ENCODE results near the gene EFCAB13.
"Not testable (repeated sequence)": the region's sequence is repeated elsewhere in the genome, so short reads cannot be mapped to it uniquely, and the experiment has no call there.

EFCAB13 gene

DNA sequence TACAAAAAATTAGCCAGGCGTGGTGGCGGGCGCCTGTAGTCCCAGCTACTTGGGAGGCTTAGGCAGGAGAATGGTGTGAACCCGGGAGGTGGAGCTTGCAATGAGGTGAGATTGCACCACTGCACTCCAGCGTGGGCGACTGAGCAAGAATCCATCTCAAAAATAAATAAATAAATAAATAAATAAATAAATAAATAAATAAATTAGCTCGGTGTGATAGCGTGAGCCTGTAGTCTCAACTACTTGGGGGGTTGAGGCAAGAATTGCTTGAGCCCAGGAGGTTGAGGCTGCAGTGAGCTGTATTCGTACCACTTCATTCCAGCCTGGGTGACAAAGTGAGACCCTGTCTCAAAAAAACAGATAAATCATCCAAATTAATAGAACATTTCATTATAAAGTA, 108.5 kb downstream of the EFCAB13 start:
- not testable (repeated sequence) for DNase-seq

DNA sequence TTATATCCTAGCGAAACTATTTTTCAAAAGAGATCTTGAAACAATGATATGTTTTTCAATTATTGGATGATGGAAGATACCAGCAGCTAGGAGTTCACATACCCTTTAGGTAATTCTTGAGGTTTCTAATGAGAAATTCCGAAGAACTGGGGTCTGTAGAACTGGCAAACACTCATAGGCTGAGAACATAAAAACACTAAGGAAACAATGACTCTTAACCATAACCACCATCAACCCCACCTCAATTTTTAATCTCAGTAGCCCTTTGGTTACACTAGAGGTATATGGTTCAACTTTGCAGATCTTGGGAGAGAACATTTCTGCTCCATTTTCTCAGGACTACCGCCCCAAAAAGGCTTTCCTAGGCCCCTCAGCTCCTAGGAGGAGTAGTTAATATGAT, 141.4 kb downstream of the EFCAB13 start:
- DNase-seq: no peak

DNA sequence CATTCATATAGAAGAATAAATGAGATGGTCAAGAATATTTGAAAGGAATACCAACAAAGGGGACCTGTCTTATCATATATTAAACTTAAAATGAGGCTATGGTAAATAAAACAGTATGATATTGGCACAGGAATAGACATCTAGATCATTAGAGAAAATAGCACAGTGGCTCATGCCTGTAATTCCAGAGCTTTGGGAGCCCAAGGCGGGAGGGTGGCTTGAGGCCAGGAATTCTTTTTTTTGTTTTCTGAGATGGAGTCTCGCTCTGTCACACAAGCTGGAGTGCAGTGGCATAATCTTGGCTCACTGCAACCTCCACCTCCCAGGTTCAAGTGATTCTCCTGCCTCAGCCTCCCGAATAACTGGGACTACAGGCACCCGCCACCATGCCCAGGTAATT, 143.2 kb downstream of the EFCAB13 start:
- DNase-seq: not testable (repeated sequence)

DNA sequence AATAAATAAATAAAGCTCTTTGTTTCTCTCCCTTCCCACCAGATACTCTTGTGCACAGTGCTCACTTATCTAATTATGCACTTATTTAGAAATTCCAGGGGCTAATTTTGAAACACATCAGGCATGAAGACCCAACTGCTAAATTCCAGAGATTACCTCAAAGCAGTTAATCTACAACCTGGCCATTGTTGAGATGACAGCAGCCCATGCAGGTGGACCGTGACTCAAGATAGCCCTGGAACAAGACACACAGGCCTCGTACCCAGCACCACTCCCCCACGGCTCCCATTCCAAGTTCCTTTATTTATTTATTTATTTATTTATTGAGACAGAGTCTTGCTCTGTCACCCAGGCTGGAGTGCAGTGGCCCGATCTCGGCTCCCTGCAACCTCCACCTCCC, 147.1 kb downstream of the EFCAB13 start:
- DNase-seq: no peak

DNA sequence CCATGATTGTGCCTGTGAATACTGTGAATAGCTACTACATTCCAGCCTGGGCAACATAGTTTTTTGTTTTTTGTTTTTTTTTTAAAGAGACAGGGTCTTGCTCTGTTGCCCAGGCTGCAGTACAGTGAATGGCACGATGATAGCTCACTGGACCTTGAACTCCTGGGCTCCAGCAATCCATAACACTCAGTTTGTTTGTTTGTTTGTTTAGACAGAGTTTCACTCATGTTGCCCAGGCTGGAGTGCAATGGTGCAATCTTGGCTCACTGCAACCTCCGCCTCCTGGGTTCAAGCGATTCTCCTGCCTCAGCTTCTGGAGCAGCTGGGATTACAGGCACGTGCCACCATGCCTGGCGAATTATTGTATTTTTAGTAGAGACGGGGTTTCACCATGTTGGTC, 148.3 kb downstream of the EFCAB13 start:
- not testable (repeated sequence) for DNase-seq
